GM12865 (cell line): Measurements from ENCODE around the gene SPRR4.

Experiments used
- DNase-seq: peaks from one replicate; pipeline ENCODE4 v3.0.0; 2010; ENCODE audit warnings: low read depth
- H3K4me3 ChIP-seq: 2 replicates; pipeline ENCODE4 v1.5.1; 2011; ENCODE audit warnings: mild to moderate bottlenecking, low read depth, low read length, control low read depth
- TF ChIP-seq, protein P1 (sequence below): IDR thresholded peaks from 2 replicates; pipeline ENCODE4 v1.5.1; 2011; ENCODE audit warnings: low read length, control low read depth, low read depth, inconsistent platforms; ENCODE audit not compliant: insufficient read depth; ENCODE audit errors: missing control alignments

The SPRR4 gene

DNA sequence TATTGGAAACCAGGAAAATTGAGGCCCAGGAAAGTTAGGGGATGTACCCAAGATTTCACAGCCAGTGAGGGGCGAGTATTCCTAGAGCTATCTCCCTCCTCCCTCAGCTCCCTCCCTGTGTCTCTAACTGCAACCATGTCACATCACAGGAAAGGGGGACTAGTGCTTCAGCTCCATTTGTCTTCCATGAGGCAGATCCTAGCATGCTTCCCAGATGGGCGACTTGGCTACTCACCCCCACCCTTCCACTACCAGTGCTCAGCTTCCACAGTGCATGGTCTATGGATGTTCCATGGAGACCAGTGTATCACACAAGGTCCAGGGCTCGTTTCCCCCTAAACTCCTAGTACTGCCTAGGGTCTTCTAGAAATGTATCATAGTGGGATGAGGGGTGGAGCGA, 4.6 kb upstream of the SPRR4 start:
- DNase-seq: no peak
- H3K4me3 ChIP-seq: no peak overlapping the region
- TF ChIP-seq, protein P1, sequence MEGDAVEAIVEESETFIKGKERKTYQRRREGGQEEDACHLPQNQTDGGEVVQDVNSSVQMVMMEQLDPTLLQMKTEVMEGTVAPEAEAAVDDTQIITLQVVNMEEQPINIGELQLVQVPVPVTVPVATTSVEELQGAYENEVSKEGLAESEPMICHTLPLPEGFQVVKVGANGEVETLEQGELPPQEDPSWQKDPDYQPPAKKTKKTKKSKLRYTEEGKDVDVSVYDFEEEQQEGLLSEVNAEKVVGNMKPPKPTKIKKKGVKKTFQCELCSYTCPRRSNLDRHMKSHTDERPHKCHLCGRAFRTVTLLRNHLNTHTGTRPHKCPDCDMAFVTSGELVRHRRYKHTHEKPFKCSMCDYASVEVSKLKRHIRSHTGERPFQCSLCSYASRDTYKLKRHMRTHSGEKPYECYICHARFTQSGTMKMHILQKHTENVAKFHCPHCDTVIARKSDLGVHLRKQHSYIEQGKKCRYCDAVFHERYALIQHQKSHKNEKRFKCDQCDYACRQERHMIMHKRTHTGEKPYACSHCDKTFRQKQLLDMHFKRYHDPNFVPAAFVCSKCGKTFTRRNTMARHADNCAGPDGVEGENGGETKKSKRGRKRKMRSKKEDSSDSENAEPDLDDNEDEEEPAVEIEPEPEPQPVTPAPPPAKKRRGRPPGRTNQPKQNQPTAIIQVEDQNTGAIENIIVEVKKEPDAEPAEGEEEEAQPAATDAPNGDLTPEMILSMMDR: no peak

DNA sequence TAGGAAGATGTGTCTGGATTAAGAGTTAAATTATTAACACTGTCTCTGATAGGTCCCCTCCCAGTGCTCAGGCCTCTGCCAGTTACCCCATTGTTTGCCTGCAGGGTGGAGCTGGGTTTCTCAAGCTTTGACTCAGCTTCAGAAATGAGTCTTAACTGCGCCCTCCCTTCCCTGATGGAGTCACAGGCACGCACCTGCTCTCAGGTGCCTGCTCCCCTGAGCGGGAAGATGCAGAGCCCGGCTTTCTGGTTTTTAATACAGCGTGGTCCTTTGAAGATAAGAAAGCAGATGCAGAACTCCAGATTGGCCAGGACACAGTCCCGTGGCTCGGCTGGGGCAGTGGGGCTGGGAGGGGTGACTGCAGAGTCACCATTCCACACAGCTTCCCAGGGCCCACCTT, 3.2 kb upstream of the SPRR4 start:
- no peak overlapping the region for H3K4me3 ChIP-seq
- TF ChIP-seq, protein P1: no peak
- DNase-seq: peak; percentile 55

DNA sequence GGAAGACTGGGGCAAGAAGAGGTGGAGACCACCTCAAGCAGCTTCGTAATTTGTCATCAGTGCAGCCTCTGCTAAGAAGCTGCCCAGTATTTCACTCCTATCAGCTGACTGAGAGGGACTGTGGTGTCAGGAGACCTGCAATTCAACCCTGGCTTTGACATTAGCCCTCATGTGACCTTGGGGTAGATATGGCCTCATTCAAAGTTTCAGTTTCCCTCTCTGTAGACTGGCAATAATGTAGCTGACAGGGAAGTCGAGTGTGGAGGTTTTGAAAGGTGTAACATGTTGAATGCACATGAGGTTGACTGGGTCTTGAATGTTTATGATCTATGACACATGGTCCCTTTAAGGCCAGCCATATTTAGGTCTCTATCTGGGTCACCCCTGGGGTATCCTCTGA, 2.2 kb upstream of the SPRR4 start:
- TF ChIP-seq, protein P1: no peak
- H3K4me3 ChIP-seq: no peak overlapping the region
- DNase-seq: peak; percentile 81

DNA sequence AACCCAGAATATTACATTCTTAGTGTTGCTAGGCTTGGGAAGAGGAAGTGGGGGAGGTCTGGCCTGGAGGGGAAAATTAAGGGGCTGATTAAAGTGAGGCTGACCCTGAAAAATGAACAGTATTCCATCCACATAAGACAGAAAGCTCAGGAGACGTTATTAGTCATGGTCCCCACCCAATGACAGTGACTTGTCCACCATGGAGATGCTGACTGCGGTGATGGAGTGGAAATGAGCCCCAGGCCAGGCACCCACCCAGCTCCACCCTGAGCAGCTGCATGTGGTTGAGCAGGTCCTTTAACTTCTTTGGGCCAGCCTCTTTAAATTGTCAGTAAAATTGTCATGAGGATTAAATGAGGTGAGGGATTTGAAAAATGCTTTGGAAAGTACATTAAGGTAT, 1.4 kb upstream of the SPRR4 start:
- TF ChIP-seq, protein P1: no peak
- no peak for DNase-seq
- no peak overlapping the region for H3K4me3 ChIP-seq

DNA sequence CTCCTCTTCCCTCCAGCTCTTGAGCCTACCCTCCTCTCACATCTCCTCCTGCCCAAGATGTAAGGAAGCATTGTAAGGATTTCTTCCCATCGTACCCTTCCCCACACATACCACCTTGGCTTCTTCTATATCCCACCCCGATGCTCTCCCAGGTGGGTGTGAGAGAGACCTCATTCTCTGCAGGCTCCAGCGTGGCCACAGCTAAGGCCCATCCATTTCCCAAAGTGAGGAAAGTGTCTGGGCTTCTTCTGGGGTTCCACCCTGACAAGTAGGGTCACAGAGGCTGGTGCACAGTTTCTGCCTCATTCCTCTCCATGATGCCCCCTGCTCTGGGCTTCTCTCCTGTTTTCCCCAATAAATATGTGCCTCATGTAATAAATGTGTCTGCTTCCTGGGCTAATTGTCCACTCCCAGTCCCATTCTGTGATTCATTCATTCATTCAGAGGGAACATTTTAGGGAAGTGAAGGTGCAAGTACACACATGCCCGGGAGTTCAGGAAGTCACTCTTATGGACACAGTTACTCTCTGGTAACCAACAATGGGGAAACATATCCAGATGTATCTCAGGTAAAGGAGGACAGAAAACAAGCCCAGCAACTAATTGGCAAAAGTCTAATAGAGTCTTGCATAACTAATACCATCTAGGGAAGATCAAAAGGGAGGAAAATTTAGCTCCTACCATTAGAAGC, 1.9 kb downstream of the SPRR4 start:
- H3K4me3 ChIP-seq: no peak overlapping the region
- no peak for DNase-seq
- TF ChIP-seq, protein P1: no peak

DNA sequence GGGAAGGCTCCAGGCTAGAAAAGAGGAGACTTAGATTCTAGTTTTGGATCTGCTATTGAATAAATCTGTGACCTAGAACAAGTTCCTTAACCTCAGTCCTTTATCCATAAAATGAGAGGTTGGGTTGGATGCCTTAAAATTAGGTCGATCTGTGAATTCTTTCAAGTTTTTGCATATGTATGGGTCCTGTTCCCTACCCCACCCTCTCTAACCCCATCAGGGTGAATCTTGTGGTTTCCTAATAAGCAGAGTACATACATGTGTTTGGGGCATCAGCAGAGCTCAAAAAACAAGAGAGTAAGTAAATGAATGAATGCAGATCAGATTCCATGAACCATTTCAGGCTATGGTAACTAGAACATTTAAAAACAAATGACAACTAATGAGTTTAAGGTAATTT, 6.2 kb downstream of the SPRR4 start:
- no peak overlapping the region for H3K4me3 ChIP-seq
- DNase-seq: no peak
- TF ChIP-seq, protein P1: no peak

DNA sequence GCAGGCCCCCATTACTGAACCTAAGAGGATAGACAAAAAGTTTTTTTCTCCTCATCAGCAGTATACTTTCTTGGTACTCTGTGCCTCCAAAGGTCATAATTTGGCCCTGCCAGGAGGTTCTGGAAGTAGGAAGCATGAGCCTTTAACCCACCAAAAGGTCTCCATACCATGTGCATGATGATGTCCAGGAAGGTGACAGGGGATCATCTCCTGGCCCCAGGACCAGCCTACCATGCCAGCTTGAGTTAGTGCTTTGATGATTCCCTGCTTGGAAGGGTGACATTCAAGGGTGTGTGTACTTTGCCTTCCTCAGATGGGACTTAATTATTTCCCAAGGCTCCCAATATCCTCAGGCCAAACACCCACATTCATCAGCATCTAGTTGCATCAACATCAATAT, 7.2 kb downstream of the SPRR4 start:
- TF ChIP-seq, protein P1: no peak
- H3K4me3 ChIP-seq: no peak overlapping the region
- DNase-seq: no peak
